T-cell (primary cell): Measurements from ENCODE around the gene PDLIM4. TPM values are rescaled to one million over a fixed set of nuclear protein-coding genes. Genes with fewer than 3 reads are reported as not detected.

Experiments
- ATAC-seq, 4 experiments: fragments of 200-7000 bp in 3 of 4; fragments of 150-1000 bp in 1 of 4; cut with Tn5 transposase; replicated peaks in 1 of 4; 1 replicate in 3 of 4; 2 replicates in 1 of 4; pipeline ENCODE4 v1.10.0; 2021; ENCODE audit warnings: moderate library complexity in 3 of 4, mild to moderate bottlenecking in 2 of 4, moderate number of reproducible peaks in 1 of 4
- CTCF ChIA-PET, 2 donors: fragments of 300-600 bp; sonication (Branson Sonifier 250); formaldehyde crosslinking; loops; one replicate each; lab custom pipeline; 2022; ENCODE audit warnings: antibody characterized with exemption in 2 of 2; lab: Charles Lee
- POLR2A ChIA-PET, 2 donors: fragments of 300-600 bp; sonication (Branson Sonifier 250); formaldehyde crosslinking; loops; one replicate each; lab custom pipeline; 2022; ENCODE audit warnings: antibody characterized with exemption in 2 of 2; lab: Charles Lee
- DNase-seq, 35 experiments: peaks; one replicate each; pipeline versions ENCODE4 v3.0.0 to v3.0.0-alpha.2; 2013 to 2023
- H3K27ac ChIP-seq: one replicate; pipeline ENCODE4 v1.5.1; 2013; ENCODE audit warnings: low read length
- H3K27me3 ChIP-seq, 2 experiments: replicated peaks in 1 of 2; 1 replicate in 1 of 2; 2 replicates in 1 of 2; pipeline versions ENCODE4 v1.6.1 to v1.7.0; 2013; ENCODE audit warnings: low read length in 1 of 2, mixed read lengths in 1 of 2; ENCODE audit not compliant: control insufficient read depth in 2 of 2, insufficient read depth in 2 of 2; ENCODE audit errors: extremely low read depth in 1 of 2
- H3K36me3 ChIP-seq, 2 donors: 1 replicate in 1 of 2; 2 replicates in 1 of 2; pipeline versions ENCODE4 v1.6.1 to v1.7.0; 2013; ENCODE audit warnings: low read length in 1 of 2; ENCODE audit not compliant: control insufficient read depth in 2 of 2, insufficient read depth in 1 of 2; ENCODE audit errors: extremely low read depth in 1 of 2
- H3K4me1 ChIP-seq, 2 experiments: 1 replicate in 1 of 2; 2 replicates in 1 of 2; pipeline versions ENCODE4 v1.6.1 to v1.7.0; 2013; ENCODE audit warnings: low read length in 2 of 2, mixed read lengths in 1 of 2; ENCODE audit not compliant: insufficient read depth in 2 of 2, control insufficient read depth in 1 of 2; ENCODE audit errors: extremely low read depth in 1 of 2
- H3K4me3 ChIP-seq, 2 donors: 1 replicate in 1 of 2; 2 replicates in 1 of 2; pipeline versions ENCODE4 v1.5.1 to v1.7.0; 2013; ENCODE audit warnings: mild to moderate bottlenecking in 2 of 2, low read length in 1 of 2, moderate library complexity in 1 of 2; ENCODE audit not compliant: control insufficient read depth in 1 of 2; ENCODE audit errors: extremely low read depth in 1 of 2
- H3K9me3 ChIP-seq: 2 replicates; pipeline ENCODE4 v1.7.0; 2013
- H3K27ac Mint-ChIP-seq, 2 donors: one replicate each; pipeline ENCODE4 v1.8.0; 2020 to 2021; ENCODE audit warnings: mild to moderate bottlenecking in 2 of 2, mixed read lengths in 2 of 2
- H3K27me3 Mint-ChIP-seq, 2 donors: one replicate each; pipeline ENCODE4 v1.8.0; 2021 to 2022; ENCODE audit warnings: mixed read lengths in 2 of 2
- H3K36me3 Mint-ChIP-seq: one replicate; pipeline ENCODE4 v1.8.0; 2021; ENCODE audit warnings: mixed read lengths
- H3K4me1 Mint-ChIP-seq, 3 donors: one replicate each; pipeline ENCODE4 v1.8.0; 2020 to 2022; ENCODE audit warnings: mixed read lengths in 3 of 3, mild to moderate bottlenecking in 1 of 3
- H3K4me3 Mint-ChIP-seq, 3 donors: one replicate each; pipeline ENCODE4 v1.8.0; 2020 to 2022; ENCODE audit warnings: mild to moderate bottlenecking in 3 of 3, mixed read lengths in 3 of 3, moderate library complexity in 3 of 3
- H3K9me3 Mint-ChIP-seq, 3 donors: one replicate each; pipeline ENCODE4 v1.8.0; 2020 to 2022; ENCODE audit warnings: mixed read lengths in 3 of 3
- WGBS: methylation state at CpG from one replicate; pipeline ENCODE4 v1.1.5; 2013; ENCODE audit warnings: missing lambda C conversion rate; ENCODE audit not compliant: insufficient coverage; 5-methylcytosine and 5-hydroxymethylcytosine counted together
- total RNA-seq, 35 experiments: library from RNA in 6 of 35; stranded (reverse) in 6 of 35; fragments of 120-200 nt in 1 of 35; gene quantifications; one replicate each; pipeline versions ENCODE4 v1.2.1 to v1.2.4 and lab custom pipeline; 2013 to 2026

The PDLIM4 gene
- total RNA-seq, 5 donors from 2014 or later (not counting 1 experiment from before 2014, with no cell fraction given), result not detected

DNA sequence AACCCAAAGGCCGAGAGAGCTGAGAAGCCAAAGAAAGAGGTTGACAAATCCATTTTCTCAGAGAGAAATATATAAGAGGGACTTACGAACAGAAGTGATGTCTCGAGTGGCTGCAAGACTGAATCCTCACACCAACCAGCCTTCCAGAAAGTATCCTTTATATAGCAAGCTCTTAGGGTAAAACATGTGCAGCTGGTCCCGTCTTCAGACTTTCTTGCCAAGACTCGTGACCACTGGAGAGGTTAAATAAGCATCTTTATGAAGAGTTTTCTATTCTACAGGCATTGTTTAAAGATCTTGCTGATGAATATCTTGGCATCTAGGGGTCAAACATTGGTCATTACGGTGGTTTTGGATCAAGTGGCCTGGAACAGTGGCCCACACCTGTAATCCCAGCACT is 19.8 kb downstream of the PDLIM4 start:
- H3K27me3 ChIP-seq, result peaks cover 0 to 28% of the 10 kb centered on the region in 2 experiments
- Mint-ChIP-seq H3K4me1 (peaks cover 0 to 8% (median 8%) of the 10 kb centered on the region in 3 donors), H3K4me3 (no peak overlapping the region), H3K27me3 (peaks cover 7 to 20% of the 10 kb centered on the region in 2 donors), H3K9me3 (no peaks in the 10 kb centered on the region), H3K27ac (no peak overlapping the region), H3K36me3 (no peaks in the 10 kb centered on the region)
- no peak overlapping the region for H3K4me3 ChIP-seq
- DNase-seq (no peak), ATAC-seq (no peak)
- ChIA-PET POLR2A (no interaction called here), CTCF (no interaction called here)
- no peaks in the 10 kb centered on the region for H3K9me3 ChIP-seq
- peaks cover 0 to 7% of the 10 kb centered on the region in 2 experiments for H3K4me1 ChIP-seq
- no peak overlapping the region for H3K27ac ChIP-seq
- WGBS, result 71% methylated on average over 3 of the region's 6 CpGs
- no peaks in the 10 kb centered on the region for H3K36me3 ChIP-seq

DNA sequence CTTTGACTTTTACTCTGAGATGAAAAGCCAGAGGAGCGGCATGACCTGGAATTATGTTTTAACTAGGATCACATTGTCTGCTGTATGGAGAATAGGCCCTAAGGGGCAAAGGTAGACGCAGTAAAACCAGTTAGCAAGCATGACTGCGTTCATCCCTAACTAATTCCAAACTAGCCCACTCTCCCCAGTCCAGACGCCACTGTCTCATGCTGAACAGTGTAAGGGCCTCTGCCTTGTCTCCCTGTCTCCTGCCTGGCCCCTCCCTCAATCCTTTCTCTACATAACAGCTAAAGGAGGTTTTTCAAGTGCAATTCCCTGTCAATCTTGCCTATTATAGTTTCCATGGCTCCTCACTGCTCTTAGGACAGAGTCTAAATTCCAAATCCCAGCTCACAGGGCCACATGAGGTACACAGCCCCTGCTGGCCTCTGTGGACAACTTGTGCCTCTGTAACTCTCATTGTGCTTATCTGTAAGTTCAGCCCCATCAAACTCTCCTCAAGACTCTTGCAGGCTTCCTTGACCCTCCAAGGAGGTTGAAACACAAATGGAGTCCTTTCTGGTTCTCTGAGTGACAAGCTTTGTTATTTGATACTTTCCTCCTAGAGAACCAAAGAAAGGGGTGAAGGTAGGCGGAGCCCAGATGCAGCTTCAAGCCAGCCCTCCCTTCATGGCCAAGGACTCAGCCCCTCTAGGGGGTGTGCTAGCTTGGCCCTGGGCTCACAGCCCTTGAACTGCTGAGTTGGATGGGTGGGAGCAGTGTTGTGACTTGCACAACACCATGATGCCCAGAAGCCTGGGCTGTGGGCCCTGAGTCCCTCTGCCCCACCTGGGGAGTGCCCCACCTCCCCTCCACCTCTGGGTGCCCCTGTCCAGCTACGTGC is 20.7 kb downstream of the PDLIM4 start:
- ATAC-seq, result no peak
- no peaks in the 10 kb centered on the region for H3K36me3 ChIP-seq
- peaks cover 0 to 1% (median 0%) of the 10 kb centered on the region in 3 donors for H3K4me1 Mint-ChIP-seq
- H3K27me3 ChIP-seq, result peaks cover 0 to 23% of the 10 kb centered on the region in 2 experiments
- ChIA-PET POLR2A (interaction anchor here (0.5 to 0.6 kb wide), 2 partner anchors 19 to 714 kb away, joined by 3 read pairs; no protein-coding TSS in a partner anchor), CTCF (no interaction called here)
- H3K4me1 ChIP-seq, result no peaks in the 10 kb centered on the region
- H3K27me3 Mint-ChIP-seq, result peaks cover 6 to 12% of the 10 kb centered on the region in 2 donors
- H3K4me3 Mint-ChIP-seq, result no peak overlapping the region
- no peaks in the 10 kb centered on the region for H3K36me3 Mint-ChIP-seq
- no peak overlapping the region for H3K4me3 ChIP-seq
- 81% methylated on average over 3 of the region's 6 CpGs for WGBS
- no peak for DNase-seq
- no peaks in the 10 kb centered on the region for H3K9me3 Mint-ChIP-seq
- no peak overlapping the region for H3K27ac Mint-ChIP-seq
- H3K27ac ChIP-seq, result no peak overlapping the region
- no peaks in the 10 kb centered on the region for H3K9me3 ChIP-seq

- DNase-seq (no peak), ATAC-seq (no peak)
- ChIA-PET CTCF (interaction anchor here in 1 of 2 donors (0.6 to 0.7 kb wide), 2 partner anchors 221 to 540 kb away, joined by 3 to 4 read pairs; no protein-coding TSS in a partner anchor), POLR2A (no interaction called here)
- no peaks in the 10 kb centered on the region for H3K9me3 ChIP-seq
- Mint-ChIP-seq H3K9me3 (no peaks in the 10 kb centered on the region), H3K36me3 (no peaks in the 10 kb centered on the region), H3K4me3 (no peak overlapping the region), H3K4me1 (no peaks in the 10 kb centered on the region), H3K27ac (no peak overlapping the region), H3K27me3 (peaks cover 0 to 8% of the 10 kb centered on the region in 2 donors)
- H3K4me1 ChIP-seq, result no peaks in the 10 kb centered on the region
- H3K27me3 ChIP-seq, result peaks cover 0 to 11% of the 10 kb centered on the region in 2 experiments
- no peak overlapping the region for H3K4me3 ChIP-seq
- WGBS, result 42% methylated on average over 2 of the region's 3 CpGs
- no peak overlapping the region for H3K27ac ChIP-seq
- H3K36me3 ChIP-seq, result no peaks in the 10 kb centered on the region
Measured at GRCh38 chr5:132279801-132280200, 22.3 kb downstream of the PDLIM4 start.

GRCh38 chr5:132280371-132281240 is 23.1 kb downstream of the PDLIM4 start:
- no peaks in the 10 kb centered on the region for H3K4me1 ChIP-seq
- Mint-ChIP-seq H3K27ac (no peak overlapping the region), H3K27me3 (peaks cover 0 to 6% of the 10 kb centered on the region in 2 donors), H3K4me1 (no peaks in the 10 kb centered on the region), H3K9me3 (no peaks in the 10 kb centered on the region), H3K36me3 (no peaks in the 10 kb centered on the region), H3K4me3 (no peak overlapping the region)
- H3K36me3 ChIP-seq, result no peaks in the 10 kb centered on the region
- H3K9me3 ChIP-seq, result no peaks in the 10 kb centered on the region
- no peak for ATAC-seq
- peaks cover 0 to 11% of the 10 kb centered on the region in 2 experiments for H3K27me3 ChIP-seq
- WGBS, result 66% methylated on average over 2 of the region's 5 CpGs
- ChIA-PET POLR2A (no interaction called here), CTCF (interaction anchor here in 1 of 2 donors (0.8 kb wide), 1 partner anchor 42 kb away, joined by 7 read pairs; no protein-coding TSS in a partner anchor)
- no peak overlapping the region for H3K4me3 ChIP-seq
- H3K27ac ChIP-seq, result no peak overlapping the region
- no peak for DNase-seq

- H3K27ac Mint-ChIP-seq, result no peak overlapping the region
- DNase-seq, result no peak
- Histone ChIP-seq H3K4me1 (no peaks in the 10 kb centered on the region), H3K27me3 (peaks cover 0 to 11% of the 10 kb centered on the region in 2 experiments), H3K36me3 (no peaks in the 10 kb centered on the region), H3K4me3 (no peak overlapping the region), H3K27ac (no peak overlapping the region), H3K9me3 (no peaks in the 10 kb centered on the region)
- ChIA-PET CTCF (no interaction called here), POLR2A (no interaction called here)
- H3K36me3 Mint-ChIP-seq, result no peaks in the 10 kb centered on the region
- H3K27me3 Mint-ChIP-seq, result peaks cover 0 to 4% of the 10 kb centered on the region in 2 donors
- no peaks in the 10 kb centered on the region for H3K9me3 Mint-ChIP-seq
- 89% methylated on average over 8 of the region's 9 CpGs for WGBS
- no peaks in the 10 kb centered on the region for H3K4me1 Mint-ChIP-seq
- no peak for ATAC-seq
- no peak overlapping the region for H3K4me3 Mint-ChIP-seq
Measured at GRCh38 chr5:132281856-132282614, 24.5 kb downstream of the PDLIM4 start.
